Bronchial epithelial cell (primary cell): ENCODE results near the gene FUT2. TPM values are rescaled to one million over a fixed set of nuclear protein-coding genes. Genes with fewer than 3 reads are reported as not detected.
A peak's percentile ranks its signal among the peaks of the same experiment; 100 is the strongest.
"Not testable (repeated sequence)": the region's sequence is repeated elsewhere in the genome, so short reads cannot be mapped to it uniquely, and the experiment has no call there.

ENCODE experiments used
- DNase-seq: peaks from one replicate; pipeline ENCODE4 v3.0.0-alpha.2; 2010; ENCODE audit warnings: low read depth
- FAIRE-seq: peaks from 2 replicates; lab custom pipeline; 2011; peaks lifted over from hg19 to GRCh38; lab: Jason Lieb, UNC
- H3K27me3 ChIP-seq: 2 replicates; pipeline ENCODE4 v1.5.1; 2011; ENCODE audit warnings: low read length; ENCODE audit not compliant: control insufficient read depth, insufficient read depth
- H3K36me3 ChIP-seq: 2 replicates; pipeline ENCODE4 v1.5.1; 2011; ENCODE audit warnings: low read length; ENCODE audit not compliant: control insufficient read depth, insufficient read depth
- H3K4me3 ChIP-seq: 2 replicates; pipeline ENCODE4 v1.5.1; 2011; ENCODE audit warnings: mild to moderate bottlenecking, low read depth, low read length, control low read depth
- CTCF ChIP-seq: IDR thresholded peaks from 2 replicates; pipeline ENCODE4 v1.5.1; 2011; ENCODE audit warnings: mild to moderate bottlenecking, moderate library complexity, low read length, control low read depth, inconsistent platforms; ENCODE audit not compliant: insufficient read depth, severe bottlenecking
- total RNA-seq: library from RNA; depleted of rRNA; stranded (reverse); fragments of >200 nt; gene quantifications from 2 replicates; pipeline ENCODE4 v1.2.1, GENCODE V29; 2014

Gene FUT2
- total RNA-seq, 1 donor from 2014 or later = 7.9 TPM

GRCh38 chr19:48713041-48713863 lies 17.5 kb downstream of the FUT2 start:
- H3K27me3 ChIP-seq = no peaks in the 10 kb centered on the region
- H3K4me3 ChIP-seq = peak overlapping the region; percentile 51
- DNase-seq = no peak
- no peaks in the 10 kb centered on the region for H3K36me3 ChIP-seq
- TF ChIP-seq CTCF = peak; percentile 35
- FAIRE-seq = no peak

- no peak for FAIRE-seq
- no peaks in the 10 kb centered on the region for H3K27me3 ChIP-seq
- H3K4me3 ChIP-seq = peak overlapping the region; percentile 56
- H3K36me3 ChIP-seq = no peaks in the 10 kb centered on the region
- no peak for TF ChIP-seq CTCF
- DNase-seq = peak; percentile 97
Observed at GRCh38 chr19:48713864-48714755, 18.3 kb downstream of the FUT2 start.

- FAIRE-seq (no peak), DNase-seq (no peak)
- H3K27me3 ChIP-seq = no peaks in the 10 kb centered on the region
- H3K4me3 ChIP-seq = peak overlapping the region; percentile 56
- no peaks in the 10 kb centered on the region for H3K36me3 ChIP-seq
- no peak for TF ChIP-seq CTCF
Observed at GRCh38 chr19:48714759-48715675, 19.2 kb downstream of the FUT2 start.

GRCh38 chr19:48715681-48716171 lies 20.0 kb downstream of the FUT2 start:
- H3K4me3 ChIP-seq = no peak overlapping the region
- FAIRE-seq (no peak), DNase-seq (no peak)
- H3K27me3 ChIP-seq = no peaks in the 10 kb centered on the region
- no peak for TF ChIP-seq CTCF
- H3K36me3 ChIP-seq = no peaks in the 10 kb centered on the region

GRCh38 chr19:48716562-48717291 lies 21.0 kb downstream of the FUT2 start:
- no peak overlapping the region for H3K4me3 ChIP-seq
- DNase-seq = no peak
- FAIRE-seq = no peak
- no peak for TF ChIP-seq CTCF
- H3K27me3 ChIP-seq = no peaks in the 10 kb centered on the region
- H3K36me3 ChIP-seq = no peaks in the 10 kb centered on the region

- H3K4me3 ChIP-seq, H3K27me3 ChIP-seq, H3K36me3 ChIP-seq, DNase-seq, FAIRE-seq: not testable (repeated sequence)
Observed at GRCh38 chr19:48718106-48718505, 22.3 kb downstream of the FUT2 start.
